HEK293T (cell line): ENCODE results near the gene FAM43B.

ENCODE experiments used
- ARNT ChIP-seq: fragments of 450-650 bp; IDR thresholded peaks from 2 replicates; pipeline ENCODE4 v1.6.1; 2017; ENCODE audit warnings: mild to moderate bottlenecking
- FOXA1 ChIP-seq: fragments of 450-650 bp; IDR thresholded peaks from 2 replicates; pipeline ENCODE4 v1.6.1; 2016; ENCODE audit warnings: mild to moderate bottlenecking
- FOXK2 ChIP-seq: fragments of 450-650 bp; IDR thresholded peaks from 2 replicates; pipeline ENCODE4 v1.6.1; 2016; ENCODE audit warnings: mild to moderate bottlenecking
- FOXM1 ChIP-seq: fragments of 450-650 bp; IDR thresholded peaks from 2 replicates; pipeline ENCODE4 v1.6.1; 2017; ENCODE audit warnings: mild to moderate bottlenecking, borderline replicate concordance
- LEF1 ChIP-seq: fragments of 450-650 bp; IDR thresholded peaks from 2 replicates; pipeline ENCODE4 v1.6.1; 2017; ENCODE audit warnings: mild to moderate bottlenecking, borderline replicate concordance
- NFRKB ChIP-seq: fragments of 450-650 bp; IDR thresholded peaks from 2 replicates; pipeline ENCODE4 v1.6.1; 2016; ENCODE audit warnings: mild to moderate bottlenecking, moderate library complexity
- SP1 ChIP-seq: fragments of 450-650 bp; IDR thresholded peaks from 2 replicates; pipeline ENCODE4 v1.6.1; 2017
- SUZ12 ChIP-seq: fragments of 450-650 bp; IDR thresholded peaks from 2 replicates; pipeline ENCODE4 v1.6.1; 2016; ENCODE audit warnings: mild to moderate bottlenecking
- TARDBP ChIP-seq: fragments of 450-650 bp; IDR thresholded peaks from 2 replicates; pipeline ENCODE4 v1.6.1; 2016
- TF ChIP-seq, protein P1 (sequence below): fragments of 450-650 bp; IDR thresholded peaks from 2 replicates; pipeline ENCODE4 v1.6.1; 2016

- TF ChIP-seq NFRKB (no peak), SP1 (no peak), TARDBP (no peak), LEF1 (no peak), SUZ12 (no peak), FOXK2 (no peak), FOXA1 (no peak), FOXM1 (no peak), ARNT (no peak)
- TF ChIP-seq, protein P1, sequence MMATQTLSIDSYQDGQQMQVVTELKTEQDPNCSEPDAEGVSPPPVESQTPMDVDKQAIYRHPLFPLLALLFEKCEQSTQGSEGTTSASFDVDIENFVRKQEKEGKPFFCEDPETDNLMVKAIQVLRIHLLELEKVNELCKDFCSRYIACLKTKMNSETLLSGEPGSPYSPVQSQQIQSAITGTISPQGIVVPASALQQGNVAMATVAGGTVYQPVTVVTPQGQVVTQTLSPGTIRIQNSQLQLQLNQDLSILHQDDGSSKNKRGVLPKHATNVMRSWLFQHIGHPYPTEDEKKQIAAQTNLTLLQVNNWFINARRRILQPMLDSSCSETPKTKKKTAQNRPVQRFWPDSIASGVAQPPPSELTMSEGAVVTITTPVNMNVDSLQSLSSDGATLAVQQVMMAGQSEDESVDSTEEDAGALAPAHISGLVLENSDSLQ, result peak; percentile 76
Observed at GRCh38 chr1:20521960-20522861, 30.2 kb upstream of the FAM43B start.
